ENCODE measurements around the gene XRCC4.

DNA sequence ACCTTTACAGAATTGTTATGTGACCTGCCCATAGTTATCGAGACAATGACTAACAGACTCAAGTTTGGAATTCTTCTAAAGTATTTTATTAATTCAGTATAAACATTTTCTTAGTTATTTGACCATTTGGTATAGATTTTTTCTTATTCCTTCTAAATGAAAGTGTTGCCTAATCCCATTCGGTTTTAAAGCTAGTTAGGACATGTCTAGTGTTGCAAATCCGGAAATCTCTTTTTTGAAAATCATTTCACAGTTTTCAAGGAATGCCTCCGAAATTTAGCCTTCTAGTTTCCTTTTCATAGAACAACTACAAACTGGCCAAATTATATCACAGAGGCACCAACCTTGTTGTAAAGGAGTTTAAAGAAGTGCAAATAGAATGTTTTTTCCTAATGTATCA lies 171.8 kb downstream of the XRCC4 start:
- TF ChIP-seq CTCF (IDR thresholded peaks at IDR 0.05) = no peak
- no peak for TF ChIP-seq POLR2A (IDR thresholded peaks at IDR 0.05)

All from breast epithelium (tissue), 3 donors.